ENCODE results near the gene ZCCHC10. TPM values are rescaled to one million over a fixed set of nuclear protein-coding genes. Genes with fewer than 3 reads are reported as not detected.
A peak's percentile ranks its signal among the peaks of the same experiment; 100 is the strongest.
"Not testable (repeated sequence)": the region's sequence is repeated elsewhere in the genome, so short reads cannot be mapped to it uniquely, and the experiment has no call there.

The ZCCHC10 gene
- total RNA-seq, 1 donor from 2014 or later, result 27.6 TPM

GRCh38 chr5:132972436-132972828 lies 53.9 kb downstream of the ZCCHC10 start:
- DNase-seq, result not testable (repeated sequence)

- peak; percentile 22 for DNase-seq
Measured at GRCh38 chr5:132971483-132972435, 54.6 kb downstream of the ZCCHC10 start.

GRCh38 chr5:132965120-132965519 lies 61.2 kb downstream of the ZCCHC10 start:
- DNase-seq, result no peak

- peak; percentile 98 for DNase-seq
Measured at GRCh38 chr5:132963171-132964104, 62.9 kb downstream of the ZCCHC10 start, which contains the start of gene AFF4. Gene AFF4, minus strand, starts transcription at chr5:132963634. Its CDS starts 26,445 bp downstream, at chr5:132937189.

GRCh38 chr5:132962429-132963021 lies 63.8 kb downstream of the ZCCHC10 start:
- DNase-seq, result peak; percentile 80

- peak; percentile 57 for DNase-seq
Measured at GRCh38 chr5:132961887-132962286, 64.5 kb downstream of the ZCCHC10 start.

- peak; percentile 15 for DNase-seq
Measured at GRCh38 chr5:132961123-132961815, 65.1 kb downstream of the ZCCHC10 start.

GRCh38 chr5:132956166-132956799 lies 70.1 kb downstream of the ZCCHC10 start:
- not testable (repeated sequence) for DNase-seq

- no peak for DNase-seq
Measured at GRCh38 chr5:132953710-132954109, 72.6 kb downstream of the ZCCHC10 start.

GRCh38 chr5:132952829-132953228 lies 73.5 kb downstream of the ZCCHC10 start:
- no peak for DNase-seq

GRCh38 chr5:132951897-132952296 lies 74.5 kb downstream of the ZCCHC10 start:
- no peak for DNase-seq

- peak; percentile 63 for DNase-seq
Measured at GRCh38 chr5:132949136-132949535, 77.2 kb downstream of the ZCCHC10 start.

- peak; percentile 82 for DNase-seq
Measured at GRCh38 chr5:132947671-132948070, 78.7 kb downstream of the ZCCHC10 start.

Other genes with a start within 250 kb of the ZCCHC10 start
- 61.3 and 67.4 TPM in 2 replicates for gene SEPTIN8, start 249.3 kb downstream of the ZCCHC10 start, total RNA-seq
- not detected in 2 replicates for gene SOWAHA, start 213.2 kb downstream of the ZCCHC10 start, total RNA-seq
- gene SHROOM1, start 195.9 kb downstream of the ZCCHC10 start, total RNA-seq, result 7.1 and 9.9 TPM in 2 replicates
- 0.14 TPM in 1 of 2 replicates, not detected in the other for gene GDF9, start 160.1 kb downstream of the ZCCHC10 start, total RNA-seq
- gene UQCRQ, start 159.9 kb downstream of the ZCCHC10 start, total RNA-seq, result 68.8 and 98.9 TPM in 2 replicates
- gene LEAP2, start 152.9 kb downstream of the ZCCHC10 start, total RNA-seq, result 0.09 and 0.17 TPM in 2 replicates
- 29.1 and 41.8 TPM in 2 replicates for gene AFF4, start 62.9 kb downstream of the ZCCHC10 start, total RNA-seq
- 123 and 190 TPM in 2 replicates for gene HSPA4, start 25.5 kb upstream of the ZCCHC10 start, total RNA-seq

Data from dermis blood vessel endothelial cell (primary cell).